Esophagus squamous epithelium (tissue), 4 donors: ENCODE measurements around the gene SLC9A9.

ENCODE experiments used
- CTCF ChIP-seq, 6 experiments: fragments of 450-650 bp in 4 of 6; fragments of 200-600 bp in 2 of 6; sonication (generic) in 2 of 6; IDR thresholded peaks; one replicate each; pipeline ENCODE4 v1.5.1; 2016 to 2019; ENCODE audit warnings: antibody characterized with exemption in 6 of 6, mild to moderate bottlenecking in 4 of 6, moderate library complexity in 4 of 6
- POLR2A ChIP-seq, 4 donors: fragments of 450-650 bp; IDR thresholded peaks; one replicate each; pipeline ENCODE4 v1.6.1; 2017; ENCODE audit warnings: antibody characterized with exemption in 4 of 4, mild to moderate bottlenecking in 4 of 4, moderate library complexity in 3 of 4

GRCh38 chr3:143700431-143700975, 147.8 kb downstream of the SLC9A9 start:
- TF ChIP-seq CTCF (IDR thresholded peaks at IDR 0.05) = no peak
- no peak for TF ChIP-seq POLR2A (IDR thresholded peaks at IDR 0.05)
